Panc1 (cell line): Measurements from ENCODE around the gene GTSE1. TPM values are rescaled to one million over a fixed set of nuclear protein-coding genes. Genes with fewer than 3 reads are reported as not detected.
A peak's percentile ranks its signal among the peaks of the same experiment; 100 is the strongest.

Experiments used
- ATAC-seq: fragments of 200-7000 bp; cut with Tn5 transposase; 2 replicates; pipeline ENCODE4 v1.9.1; 2020; ENCODE audit warnings: mild to moderate bottlenecking, moderate library complexity
- BruUV-seq: library from RNA; stranded (reverse); fragments of 400-500 nt; replicated peaks from 2 replicates; lab custom pipeline; 2021; lab: Mats Ljungman, UMichigan
- CTCF ChIA-PET: fragments of 300-600 bp; sonication (Branson Sonifier 250); formaldehyde crosslinking; loops from one replicate; lab custom pipeline; 2022; ENCODE audit warnings: antibody characterized with exemption; lab: Charles Lee
- POLR2A ChIA-PET: fragments of 300-600 bp; sonication (Branson Sonifier 250); formaldehyde crosslinking; loops from one replicate; lab custom pipeline; 2022; ENCODE audit warnings: antibody characterized with exemption; lab: Charles Lee
- DNase-seq: peaks from one replicate; pipeline ENCODE4 v3.0.0-alpha.2; 2010; ENCODE audit warnings: low read depth, low spot score
- H3K27ac ChIP-seq: 2 replicates; pipeline ENCODE4 v1.5.1; 2011; ENCODE audit warnings: mild to moderate bottlenecking, low read length, inconsistent platforms
- H3K27me3 ChIP-seq: fragments of 200-500 bp; sonication (Bioruptor generic); 2 replicates; pipeline ENCODE4 v1.6.0; 2014; ENCODE audit warnings: low read length, inconsistent platforms; ENCODE audit not compliant: control insufficient read depth, insufficient read depth
- H3K36me3 ChIP-seq: fragments of 200-500 bp; sonication (Bioruptor generic); 2 replicates; pipeline ENCODE4 v1.5.1; 2014; ENCODE audit warnings: inconsistent platforms, mild to moderate bottlenecking, low read length, moderate library complexity; ENCODE audit not compliant: control insufficient read depth, insufficient read depth
- H3K4me1 ChIP-seq: 2 replicates; pipeline ENCODE4 v1.5.1; 2011; ENCODE audit warnings: inconsistent platforms, mild to moderate bottlenecking, low read length, moderate library complexity; ENCODE audit not compliant: control insufficient read depth, insufficient read depth
- H3K4me3 ChIP-seq, 2 experiments: 2 replicates each; pipeline ENCODE4 v1.5.1; 2011 to 2012; ENCODE audit warnings: low read depth in 2 of 2, low read length in 2 of 2, mild to moderate bottlenecking in 2 of 2, inconsistent platforms in 1 of 2, moderate library complexity in 1 of 2
- H3K9me3 ChIP-seq: fragments of 200-500 bp; sonication (Bioruptor generic); 2 replicates; pipeline ENCODE4 v1.5.1; 2014; ENCODE audit warnings: low read depth, mild to moderate bottlenecking, inconsistent platforms, low read length, moderate library complexity; ENCODE audit not compliant: control insufficient read depth, insufficient read depth
- CTCF ChIP-seq: fragments of 450-650 bp; IDR thresholded peaks from 2 replicates; pipeline ENCODE4 v1.5.1; 2017; ENCODE audit warnings: mild to moderate bottlenecking
- POLR2AphosphoS5 ChIP-seq: IDR thresholded peaks from 2 replicates; pipeline ENCODE4 v1.6.1; 2012; ENCODE audit warnings: mild to moderate bottlenecking, low read depth, low read length, moderate library complexity
- REST ChIP-seq, 2 experiments: IDR thresholded peaks; 2 replicates each; pipeline ENCODE4 v1.6.1; 2011 to 2012; ENCODE audit warnings: low read depth in 2 of 2, control low read depth in 1 of 2, low read length in 1 of 2, mild to moderate bottlenecking in 1 of 2, moderate library complexity in 1 of 2; ENCODE audit not compliant: insufficient read depth in 1 of 2
- SIN3A ChIP-seq: IDR thresholded peaks from 2 replicates; pipeline ENCODE4 v1.6.1; 2012; ENCODE audit warnings: low read depth, mild to moderate bottlenecking, low read length, moderate library complexity, borderline replicate concordance; ENCODE audit not compliant: insufficient read depth
- TCF7L2 ChIP-seq: IDR thresholded peaks from 2 replicates; pipeline ENCODE4 v1.6.1; 2011; ENCODE audit warnings: mild to moderate bottlenecking, low read depth, low read length, inconsistent platforms
- in situ Hi-C: cut with HindIII; loops from 2 replicates; pipeline ENCODE4 v1.10.0; 2016; ENCODE audit warnings: low sequenced_read_pairs, low pct_unique_long_range_greater_than_20kb
- intact Hi-C: fragments of 100-400 bp; cut with micrococcal nuclease; formaldehyde crosslinking; loops from one replicate; pipeline ENCODE4 v1.10.0; 2022; ENCODE audit not compliant: unreplicated experiment
- total RNA-seq: library from RNA; stranded (reverse); gene quantifications from one replicate; pipeline ENCODE4 v1.2.1, GENCODE V29; 2021; ENCODE audit not compliant: unreplicated experiment

GTSE1 gene
- total RNA-seq, 1 experiment from 2014 or later, result 36.2 TPM

- in situ Hi-C loops (no loop called here), intact Hi-C loops (loop anchor here (2.0 kb wide), 1 partner anchor 176 kb away; no protein-coding TSS in a partner anchor)
- no TSS peak for BruUV-seq
- no peak overlapping the region for H3K4me3 ChIP-seq
- H3K4me1 ChIP-seq, result no peaks in the 10 kb centered on the region
- no peak overlapping the region for H3K27ac ChIP-seq
- DNase-seq, result no peak
- ChIA-PET CTCF (interaction anchor here (0.8 to 1.5 kb wide), 10 partner anchors 10 to 197 kb away, joined by 3 to 15 read pairs (median 3); partner anchors contain the start of gene CELSR1), POLR2A (no interaction called here)
- H3K9me3 ChIP-seq, result no peaks in the 10 kb centered on the region
- no peaks in the 10 kb centered on the region for H3K36me3 ChIP-seq
- peak; percentile 43 for ATAC-seq
- TF ChIP-seq TCF7L2, result no peak
- TF ChIP-seq REST (IDR thresholded peaks at IDR 0.05; ENCODE audit: insufficient read depth in 1 of 2, low read depth in 2 of 2, low read length in 1 of 2), result no peak
- no peak for TF ChIP-seq SIN3A
- TF ChIP-seq CTCF, result no peak
- no peak for TF ChIP-seq POLR2AphosphoS5
- H3K27me3 ChIP-seq, result no peaks in the 10 kb centered on the region
Observed at GRCh38 chr22:46366801-46367706, 70.4 kb downstream of the GTSE1 start.

- no peaks in the 10 kb centered on the region for H3K27me3 ChIP-seq
- TF ChIP-seq CTCF, result peak; percentile 92
- TF ChIP-seq SIN3A, result no peak
- no peaks in the 10 kb centered on the region for H3K36me3 ChIP-seq
- ChIA-PET POLR2A (no interaction called here), CTCF (interaction anchor here (0.5 to 1.5 kb wide), 14 partner anchors 9 to 320 kb away, joined by 3 to 15 read pairs (median 3); partner anchors contain the start of gene CELSR1)
- H3K27ac ChIP-seq, result no peak overlapping the region
- in situ Hi-C loops, result no loop called here
- intact Hi-C loops, result loop anchor here (2.0 kb wide), 1 partner anchor 175 kb away; no protein-coding TSS in a partner anchor
- no TSS peak for BruUV-seq
- ATAC-seq (peak; percentile 91), DNase-seq (peak; percentile 46)
- H3K4me3 ChIP-seq, result no peak overlapping the region
- no peaks in the 10 kb centered on the region for H3K4me1 ChIP-seq
- no peaks in the 10 kb centered on the region for H3K9me3 ChIP-seq
Observed at GRCh38 chr22:46367707-46368191, 71.1 kb downstream of the GTSE1 start.
